ENCODE measurements around the gene LYRM7. TPM values are rescaled to one million over a fixed set of nuclear protein-coding genes. Genes with fewer than 3 reads are reported as not detected.
"Not testable (repeated sequence)": the region's sequence is repeated elsewhere in the genome, so short reads cannot be mapped to it uniquely, and the experiment has no call there.

The LYRM7 gene
- total RNA-seq (10 to 100 TPM in 1 of 2 experiments, 1 to 10 TPM in 1; 8.3 to 11.9 TPM), total RNA-seq (18.8 to 90.9 (median 51.5) reads per million in 172 experiments)
- 13.4 TPM for polyA plus RNA-seq (2013, experiment 1 of 2)
- 13.6 TPM for polyA plus RNA-seq (2013, experiment 2 of 2)

DNA sequence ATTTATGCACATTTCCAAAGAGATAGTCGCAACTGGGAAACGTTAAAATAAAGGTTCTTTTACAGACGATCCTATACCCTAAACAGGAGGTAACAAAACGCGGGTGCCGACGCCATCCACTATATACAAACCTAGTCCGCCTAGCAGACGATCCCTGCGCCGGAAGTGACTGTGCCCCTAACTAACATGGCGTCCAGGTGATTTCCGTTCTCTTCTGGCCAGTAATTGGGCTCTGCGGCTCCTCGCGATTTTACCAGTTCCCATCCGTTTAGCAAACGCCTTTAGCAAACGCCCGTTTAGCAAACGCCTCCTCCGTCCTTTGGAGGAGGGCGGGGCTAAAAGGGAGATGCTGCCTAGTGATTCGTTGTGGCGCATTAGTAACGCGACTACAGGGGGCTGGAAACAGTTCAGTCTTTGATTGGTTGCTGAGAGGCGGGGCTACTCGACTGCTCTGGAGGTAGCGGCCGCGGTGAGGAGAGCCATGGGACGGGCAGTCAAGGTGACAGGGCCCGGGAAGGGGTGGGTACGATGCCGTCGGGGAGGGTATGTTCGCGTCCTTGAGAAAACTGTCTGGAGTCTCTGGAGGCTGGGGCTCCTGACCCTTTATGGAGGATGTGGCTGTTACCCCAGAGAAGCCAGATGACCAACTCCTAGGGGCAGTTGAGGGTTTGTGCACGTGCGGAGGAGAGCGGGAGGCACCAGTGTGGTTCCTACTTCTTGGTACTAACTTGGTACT is at the start of gene LYRM7:
TSS of gene LYRM7 (plus strand) at position 405 of the 736 bp plus-strand sequence. CDS start at position 482, 77 bp downstream.
- Mint-ChIP-seq H3K9me3 (no peaks in the 10 kb centered on the region), H3K27ac (peak within 1 kb of the TSS; percentile 94), H3K27me3 (no peaks in the 10 kb centered on the region), H3K4me1 (ENCODE audit: low read depth) (peaks cover 55% of the 10 kb centered on the region), H3K36me3 (ENCODE audit: low read depth) (peaks cover 6% of the 10 kb centered on the region), H3K4me3 (peak within 1 kb of the TSS; percentile 98)
- Histone ChIP-seq H3K36me3 (ENCODE audit: insufficient read depth, low read length) (no peaks in the 10 kb centered on the region), H3K4me3 (ENCODE audit: low read length) (peak within 1 kb of the TSS; percentile 73), H3K4me1 (ENCODE audit: insufficient read depth, low read length) (peaks cover 16% of the 10 kb centered on the region), H3K27me3 (ENCODE audit: control insufficient read depth in 1 of 2, insufficient read depth in 2 of 2, low read length in 2 of 2) (no peaks in the 10 kb centered on the region), H3K27ac (ENCODE audit: low read depth in 1 of 2, low read length in 2 of 2) (peak within 1 kb of the TSS; percentile 70 to 74), H3K9me3 (ENCODE audit: control insufficient read depth in 1 of 2, insufficient read depth in 1 of 2, low read length in 2 of 2) (no peaks in the 10 kb centered on the region)
- TF ChIP-seq, protein P1, sequence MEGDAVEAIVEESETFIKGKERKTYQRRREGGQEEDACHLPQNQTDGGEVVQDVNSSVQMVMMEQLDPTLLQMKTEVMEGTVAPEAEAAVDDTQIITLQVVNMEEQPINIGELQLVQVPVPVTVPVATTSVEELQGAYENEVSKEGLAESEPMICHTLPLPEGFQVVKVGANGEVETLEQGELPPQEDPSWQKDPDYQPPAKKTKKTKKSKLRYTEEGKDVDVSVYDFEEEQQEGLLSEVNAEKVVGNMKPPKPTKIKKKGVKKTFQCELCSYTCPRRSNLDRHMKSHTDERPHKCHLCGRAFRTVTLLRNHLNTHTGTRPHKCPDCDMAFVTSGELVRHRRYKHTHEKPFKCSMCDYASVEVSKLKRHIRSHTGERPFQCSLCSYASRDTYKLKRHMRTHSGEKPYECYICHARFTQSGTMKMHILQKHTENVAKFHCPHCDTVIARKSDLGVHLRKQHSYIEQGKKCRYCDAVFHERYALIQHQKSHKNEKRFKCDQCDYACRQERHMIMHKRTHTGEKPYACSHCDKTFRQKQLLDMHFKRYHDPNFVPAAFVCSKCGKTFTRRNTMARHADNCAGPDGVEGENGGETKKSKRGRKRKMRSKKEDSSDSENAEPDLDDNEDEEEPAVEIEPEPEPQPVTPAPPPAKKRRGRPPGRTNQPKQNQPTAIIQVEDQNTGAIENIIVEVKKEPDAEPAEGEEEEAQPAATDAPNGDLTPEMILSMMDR (IDR thresholded peaks at IDR 0.05), result no peak
- DNase-seq (peak; percentile 88 to 99 (median 92)), ATAC-seq (ENCODE audit: poor library complexity) (peak; percentile 94)
- intact Hi-C loops (cut with DNase I, micrococcal nuclease), result loop anchor here (1.0 to 5.0 kb wide), 5 partner anchors 39 to 627 kb away; partner anchors contain the start of genes CDC42SE2 (in 1 of the 2) and FNIP1 (in 1 of the 2)
- CTCF ChIA-PET, result no interaction called here
- POLR2A ChIA-PET, result interaction anchor here (0.8 to 2.7 kb wide), 5 partner anchors 39 to 111 kb away, joined by 3 to 23 read pairs (median 5); partner anchors contain the start of gene CDC42SE2

GRCh38 chr5:131127244-131127643 is 43.5 kb upstream of the LYRM7 start:
- H3K36me3 Mint-ChIP-seq (ENCODE audit: low read depth); H3K36me3 ChIP-seq (ENCODE audit: insufficient read depth, low read length); H3K27me3 Mint-ChIP-seq; H3K27ac Mint-ChIP-seq; DNase-seq; H3K27ac ChIP-seq (ENCODE audit: low read depth in 1 of 2, low read length in 2 of 2); intact Hi-C loops (cut with DNase I, micrococcal nuclease); ATAC-seq (ENCODE audit: poor library complexity); H3K4me1 ChIP-seq (ENCODE audit: insufficient read depth, low read length); H3K4me3 ChIP-seq (ENCODE audit: low read length); H3K4me1 Mint-ChIP-seq (ENCODE audit: low read depth); H3K9me3 Mint-ChIP-seq; H3K4me3 Mint-ChIP-seq; POLR2A ChIA-PET; H3K27me3 ChIP-seq (ENCODE audit: control insufficient read depth in 1 of 2, insufficient read depth in 2 of 2, low read length in 2 of 2): not testable (repeated sequence)
- peaks cover 3 to 11% of the 10 kb centered on the region in 2 experiments for H3K9me3 ChIP-seq (ENCODE audit: control insufficient read depth in 1 of 2, insufficient read depth in 1 of 2, low read length in 2 of 2)
- CTCF ChIA-PET, result interaction anchor here (0.7 kb wide), 1 partner anchor 20 kb away, joined by 4 read pairs; no protein-coding TSS in a partner anchor

DNA sequence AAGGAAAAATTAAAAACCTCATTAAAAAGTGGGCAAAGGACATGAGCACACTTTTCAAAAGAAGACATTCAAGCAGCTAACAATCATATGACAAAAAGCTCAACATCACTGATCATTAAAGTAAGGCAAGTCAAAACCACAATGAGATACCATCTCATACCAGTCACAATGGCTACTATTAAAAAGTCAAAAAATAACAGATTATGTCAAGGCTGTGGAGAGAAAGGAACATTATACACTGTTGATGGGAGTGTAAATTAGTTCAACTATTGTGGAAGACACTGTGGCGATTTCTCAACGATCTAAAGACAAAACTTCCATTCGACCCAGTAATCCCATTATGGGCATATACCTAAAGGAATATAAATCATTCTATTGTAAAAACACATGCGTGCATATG is 41.4 kb upstream of the LYRM7 start:
- no peaks in the 10 kb centered on the region for H3K4me1 Mint-ChIP-seq (ENCODE audit: low read depth)
- POLR2A ChIA-PET, result no interaction called here

GRCh38 chr5:131133091-131133490 is 37.7 kb upstream of the LYRM7 start:
- H3K27me3 Mint-ChIP-seq; H3K36me3 ChIP-seq (ENCODE audit: insufficient read depth, low read length); ATAC-seq (ENCODE audit: poor library complexity); DNase-seq; H3K27ac Mint-ChIP-seq; H3K27me3 ChIP-seq (ENCODE audit: control insufficient read depth in 1 of 2, insufficient read depth in 2 of 2, low read length in 2 of 2); H3K4me1 ChIP-seq (ENCODE audit: insufficient read depth, low read length); CTCF ChIA-PET; H3K9me3 Mint-ChIP-seq; POLR2A ChIA-PET; H3K9me3 ChIP-seq (ENCODE audit: control insufficient read depth in 1 of 2, insufficient read depth in 1 of 2, low read length in 2 of 2); H3K27ac ChIP-seq (ENCODE audit: low read depth in 1 of 2, low read length in 2 of 2); H3K4me3 Mint-ChIP-seq; H3K4me3 ChIP-seq (ENCODE audit: low read length); intact Hi-C loops (cut with DNase I, micrococcal nuclease): not testable (repeated sequence)
- Mint-ChIP-seq H3K4me1 (ENCODE audit: low read depth) (peaks cover 20% of the 10 kb centered on the region), H3K36me3 (ENCODE audit: low read depth) (peaks cover 17% of the 10 kb centered on the region)

More for the DNA sequence above, 41.4 kb upstream of the LYRM7 start:
- DNase-seq, result no peak
- intact Hi-C loops (cut with DNase I, micrococcal nuclease), result no loop called here
- no peak for ATAC-seq (ENCODE audit: poor library complexity)
- H3K4me3 Mint-ChIP-seq, result no peak overlapping the region
- Histone ChIP-seq H3K27me3 (ENCODE audit: control insufficient read depth in 1 of 2, insufficient read depth in 2 of 2, low read length in 2 of 2) (no peaks in the 10 kb centered on the region), H3K9me3 (ENCODE audit: control insufficient read depth in 1 of 2, insufficient read depth in 1 of 2, low read length in 2 of 2) (peaks cover 3 to 4% of the 10 kb centered on the region in 2 experiments), H3K4me3 (ENCODE audit: low read length) (no peak overlapping the region), H3K27ac (ENCODE audit: low read depth in 1 of 2, low read length in 2 of 2) (no peak overlapping the region), H3K4me1 (ENCODE audit: insufficient read depth, low read length) (no peaks in the 10 kb centered on the region), H3K36me3 (ENCODE audit: insufficient read depth, low read length) (no peaks in the 10 kb centered on the region)
- no peaks in the 10 kb centered on the region for H3K9me3 Mint-ChIP-seq
- no peaks in the 10 kb centered on the region for H3K27me3 Mint-ChIP-seq
- TF ChIP-seq, protein P1 (IDR thresholded peaks at IDR 0.05), result no peak
- CTCF ChIA-PET, result no interaction called here
- H3K36me3 Mint-ChIP-seq (ENCODE audit: low read depth), result no peaks in the 10 kb centered on the region
- no peak overlapping the region for H3K27ac Mint-ChIP-seq

GRCh38 chr5:131138406-131138805 is 32.3 kb upstream of the LYRM7 start:
- H3K4me3 Mint-ChIP-seq; H3K27me3 ChIP-seq (ENCODE audit: control insufficient read depth in 1 of 2, insufficient read depth in 2 of 2, low read length in 2 of 2); H3K36me3 ChIP-seq (ENCODE audit: insufficient read depth, low read length); H3K27ac Mint-ChIP-seq; intact Hi-C loops (cut with DNase I, micrococcal nuclease); POLR2A ChIA-PET; H3K9me3 ChIP-seq (ENCODE audit: control insufficient read depth in 1 of 2, insufficient read depth in 1 of 2, low read length in 2 of 2); CTCF ChIA-PET; ATAC-seq (ENCODE audit: poor library complexity); H3K9me3 Mint-ChIP-seq; H3K4me3 ChIP-seq (ENCODE audit: low read length); H3K27me3 Mint-ChIP-seq; H3K4me1 ChIP-seq (ENCODE audit: insufficient read depth, low read length); H3K27ac ChIP-seq (ENCODE audit: low read depth in 1 of 2, low read length in 2 of 2): not testable (repeated sequence)
- H3K36me3 Mint-ChIP-seq (ENCODE audit: low read depth), result peaks cover 17% of the 10 kb centered on the region
- peaks cover 21% of the 10 kb centered on the region for H3K4me1 Mint-ChIP-seq (ENCODE audit: low read depth)
- peak in 8 of 14 experiments; percentile 14 to 46 (median 18) for DNase-seq
